Neural cell (in vitro differentiated cells): ENCODE measurements around the gene CLDN15. TPM values are rescaled to one million over a fixed set of nuclear protein-coding genes. Genes with fewer than 3 reads are reported as not detected.

ENCODE experiments used
- H2AFZ ChIP-seq: fragments of 200-600, 300-800 bp; sonication (generic), shearing (Covaris generic); 2 replicates; pipeline ENCODE4 v1.6.0; 2014; ENCODE audit warnings: low read depth, mild to moderate bottlenecking, antibody characterized with exemption, low read length, moderate library complexity
- H3F3A ChIP-seq: fragments of 200-600 bp; shearing (Covaris generic); 2 replicates; pipeline ENCODE4 v1.6.1; 2016; ENCODE audit warnings: mild to moderate bottlenecking, moderate library complexity, mixed read lengths, antibody characterized with exemption, low read length; ENCODE audit not compliant: insufficient read depth, poor library complexity, severe bottlenecking
- H3K27ac ChIP-seq: fragments of 200-600, 300-800 bp; sonication (generic), shearing (Covaris generic); 2 replicates; pipeline ENCODE4 v1.5.1; 2014; ENCODE audit warnings: mild to moderate bottlenecking, low read length, moderate library complexity
- H3K27me3 ChIP-seq: fragments of 300-800, 200-600 bp; sonication (generic), shearing (Covaris generic); 2 replicates; pipeline ENCODE4 v1.6.0; 2014; ENCODE audit warnings: mild to moderate bottlenecking, low read depth, low read length, moderate library complexity; ENCODE audit not compliant: insufficient read depth
- H3K36me3 ChIP-seq: fragments of 300-800, 200-600 bp; sonication (generic), shearing (Covaris generic); 2 replicates; pipeline ENCODE4 v1.5.1; 2014; ENCODE audit warnings: mild to moderate bottlenecking, antibody characterized with exemption, low read length, moderate library complexity; ENCODE audit not compliant: insufficient read depth
- H3K4me2 ChIP-seq: fragments of 300-800, 200-600 bp; sonication (generic), shearing (Covaris generic); 2 replicates; pipeline ENCODE4 v1.6.0; 2014; ENCODE audit warnings: mild to moderate bottlenecking, low read length
- H3K4me3 ChIP-seq: fragments of 300-800, 200-600 bp; sonication (generic), shearing (Covaris generic); 2 replicates; pipeline ENCODE4 v1.5.1; 2014; ENCODE audit warnings: mild to moderate bottlenecking, low read length, moderate library complexity
- H3K79me2 ChIP-seq: fragments of 200-600 bp; shearing (Covaris generic); replicated peaks from 2 replicates; pipeline ENCODE4 v1.6.0; 2014; ENCODE audit warnings: mild to moderate bottlenecking, low read length, moderate library complexity; ENCODE audit not compliant: insufficient read depth
- H3K9ac ChIP-seq: fragments of 300-800, 200-600 bp; sonication (generic), shearing (Covaris generic); 2 replicates; pipeline ENCODE4 v1.6.1; 2016; ENCODE audit warnings: mild to moderate bottlenecking, low read length, mixed read lengths
- H3K9me2 ChIP-seq: fragments of 200-600 bp; shearing (Covaris generic); 2 replicates; pipeline ENCODE4 v1.6.1; 2016; ENCODE audit warnings: mild to moderate bottlenecking, low read length, mixed read lengths; ENCODE audit not compliant: insufficient read depth
- H3K9me3 ChIP-seq: fragments of 200-600, 300-800 bp; sonication (generic), shearing (Covaris generic); 2 replicates; pipeline ENCODE4 v1.6.1; 2016; ENCODE audit warnings: mild to moderate bottlenecking, mixed run types, low read length, moderate library complexity, mixed read lengths
- H4K20me1 ChIP-seq: fragments of 200-600 bp; shearing (Covaris generic); 2 replicates; pipeline ENCODE4 v1.6.1; 2016; ENCODE audit warnings: mild to moderate bottlenecking, mixed run types; ENCODE audit not compliant: insufficient read depth
- CTCF ChIP-seq: fragments of 450-650 bp; IDR thresholded peaks from 2 replicates; pipeline ENCODE4 v1.5.1; 2014; ENCODE audit warnings: antibody characterized with exemption, mild to moderate bottlenecking, moderate library complexity; ENCODE audit not compliant: poor library complexity, severe bottlenecking
- EP300 ChIP-seq: fragments of 450-650 bp; conservative IDR thresholded peaks from 2 replicates; pipeline ENCODE4 v1.6.1; 2014; ENCODE audit warnings: antibody characterized with exemption, mild to moderate bottlenecking, moderate library complexity; ENCODE audit not compliant: poor library complexity, severe bottlenecking
- EZH2 ChIP-seq: fragments of 200-600, 300-800 bp; shearing (Covaris generic), sonication (generic); IDR thresholded peaks from 2 replicates; pipeline ENCODE4 v1.6.1; 2014; ENCODE audit warnings: antibody characterized with exemption, low read length, borderline replicate concordance, mild to moderate bottlenecking; ENCODE audit not compliant: insufficient read depth, poor library complexity, severe bottlenecking
- MXI1 ChIP-seq: fragments of 450-650 bp; conservative IDR thresholded peaks from 2 replicates; pipeline ENCODE4 v1.6.1; 2014; ENCODE audit warnings: antibody characterized with exemption, mild to moderate bottlenecking; ENCODE audit not compliant: poor library complexity, severe bottlenecking
- POLR2AphosphoS5 ChIP-seq: IDR thresholded peaks from 2 replicates; pipeline ENCODE4 v1.6.1; 2012
- RAD21 ChIP-seq: fragments of 450-650 bp; conservative IDR thresholded peaks from 2 replicates; pipeline ENCODE4 v1.6.1; 2014; ENCODE audit warnings: antibody characterized with exemption, mild to moderate bottlenecking, moderate library complexity
- SMC3 ChIP-seq: fragments of 450-650 bp; conservative IDR thresholded peaks from 2 replicates; pipeline ENCODE4 v1.6.1; 2014; ENCODE audit warnings: antibody characterized with exemption, mild to moderate bottlenecking, moderate library complexity; ENCODE audit not compliant: poor library complexity
- TAF1 ChIP-seq: IDR thresholded peaks from 2 replicates; pipeline ENCODE4 v1.6.1; 2012; ENCODE audit warnings: low read depth
- polyA plus RNA-seq: library from polyadenylated mRNA; depleted of rRNA; stranded (reverse); fragments of >200 nt; gene quantifications from 2 replicates; pipeline ENCODE4 v1.2.3, GENCODE V29; 2014
- TF ChIP-seq, protein P1 (sequence below): IDR thresholded peaks from 2 replicates; pipeline ENCODE4 v1.6.1; 2012; ENCODE audit warnings: borderline replicate concordance

Gene CLDN15
- polyA plus RNA-seq, 1 donor from 2014 or later, result 10.9 TPM

DNA sequence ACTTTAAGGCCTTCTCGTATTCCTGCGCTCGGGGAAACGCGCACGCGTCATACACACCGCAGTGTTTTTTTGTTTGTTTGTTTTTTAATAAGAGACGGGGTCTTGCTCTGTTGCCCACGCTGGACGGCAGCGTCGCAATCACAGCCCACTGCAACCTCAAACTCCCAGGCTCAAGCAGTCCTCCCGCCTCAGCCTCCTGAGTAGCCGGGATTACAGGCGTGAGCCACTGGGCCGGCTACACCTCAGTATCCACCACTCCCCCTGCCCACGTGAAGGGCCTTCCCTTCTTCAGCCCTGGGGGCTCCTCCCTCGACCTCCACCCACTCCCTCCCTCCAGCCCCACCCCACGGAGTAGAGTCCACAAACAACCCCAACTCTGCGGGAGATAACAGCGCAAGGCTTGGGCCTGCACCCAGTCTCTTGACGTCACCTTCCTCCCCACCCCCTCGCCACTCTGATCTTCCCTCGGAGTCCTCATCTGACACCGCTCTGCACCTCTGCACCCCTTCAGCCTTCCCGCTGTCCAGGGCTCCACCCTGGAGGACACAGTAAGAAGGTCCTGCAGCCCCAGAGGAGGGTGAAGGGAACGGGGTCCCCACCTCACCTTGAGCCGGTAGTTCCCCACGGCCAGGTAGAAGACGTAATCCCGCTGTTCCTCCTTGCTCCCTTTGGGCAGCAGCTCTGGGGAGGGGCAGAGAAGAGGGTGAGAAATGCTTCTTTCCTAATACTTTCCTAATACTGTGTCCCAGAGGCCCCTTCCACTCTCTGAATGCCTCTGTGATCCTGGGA, 2.8 kb upstream of the CLDN15 start:
- H3F3A ChIP-seq, result no peaks in the 10 kb centered on the region
- no peak overlapping the region for H3K27ac ChIP-seq
- no peak overlapping the region for H3K4me3 ChIP-seq
- H4K20me1 ChIP-seq, result no peaks in the 10 kb centered on the region
- H3K9ac ChIP-seq, result no peak overlapping the region
- peaks cover 15% of the 10 kb centered on the region for H3K79me2 ChIP-seq
- H3K27me3 ChIP-seq, result no peaks in the 10 kb centered on the region
- H3K9me3 ChIP-seq, result no peaks in the 10 kb centered on the region
- H3K4me2 ChIP-seq, result no peak overlapping the region
- no peak for TF ChIP-seq SMC3
- no peak for TF ChIP-seq CTCF
- TF ChIP-seq RAD21, result no peak
- no peak for TF ChIP-seq MXI1
- TF ChIP-seq EZH2, result no peak
- TF ChIP-seq, protein P1, sequence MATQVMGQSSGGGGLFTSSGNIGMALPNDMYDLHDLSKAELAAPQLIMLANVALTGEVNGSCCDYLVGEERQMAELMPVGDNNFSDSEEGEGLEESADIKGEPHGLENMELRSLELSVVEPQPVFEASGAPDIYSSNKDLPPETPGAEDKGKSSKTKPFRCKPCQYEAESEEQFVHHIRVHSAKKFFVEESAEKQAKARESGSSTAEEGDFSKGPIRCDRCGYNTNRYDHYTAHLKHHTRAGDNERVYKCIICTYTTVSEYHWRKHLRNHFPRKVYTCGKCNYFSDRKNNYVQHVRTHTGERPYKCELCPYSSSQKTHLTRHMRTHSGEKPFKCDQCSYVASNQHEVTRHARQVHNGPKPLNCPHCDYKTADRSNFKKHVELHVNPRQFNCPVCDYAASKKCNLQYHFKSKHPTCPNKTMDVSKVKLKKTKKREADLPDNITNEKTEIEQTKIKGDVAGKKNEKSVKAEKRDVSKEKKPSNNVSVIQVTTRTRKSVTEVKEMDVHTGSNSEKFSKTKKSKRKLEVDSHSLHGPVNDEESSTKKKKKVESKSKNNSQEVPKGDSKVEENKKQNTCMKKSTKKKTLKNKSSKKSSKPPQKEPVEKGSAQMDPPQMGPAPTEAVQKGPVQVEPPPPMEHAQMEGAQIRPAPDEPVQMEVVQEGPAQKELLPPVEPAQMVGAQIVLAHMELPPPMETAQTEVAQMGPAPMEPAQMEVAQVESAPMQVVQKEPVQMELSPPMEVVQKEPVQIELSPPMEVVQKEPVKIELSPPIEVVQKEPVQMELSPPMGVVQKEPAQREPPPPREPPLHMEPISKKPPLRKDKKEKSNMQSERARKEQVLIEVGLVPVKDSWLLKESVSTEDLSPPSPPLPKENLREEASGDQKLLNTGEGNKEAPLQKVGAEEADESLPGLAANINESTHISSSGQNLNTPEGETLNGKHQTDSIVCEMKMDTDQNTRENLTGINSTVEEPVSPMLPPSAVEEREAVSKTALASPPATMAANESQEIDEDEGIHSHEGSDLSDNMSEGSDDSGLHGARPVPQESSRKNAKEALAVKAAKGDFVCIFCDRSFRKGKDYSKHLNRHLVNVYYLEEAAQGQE, result no peak
- TF ChIP-seq EP300, result no peak
- TF ChIP-seq TAF1, result no peak
- no peak for TF ChIP-seq POLR2AphosphoS5
- no peak overlapping the region for H2AFZ ChIP-seq
- no peaks in the 10 kb centered on the region for H3K36me3 ChIP-seq
- no peaks in the 10 kb centered on the region for H3K9me2 ChIP-seq

DNA sequence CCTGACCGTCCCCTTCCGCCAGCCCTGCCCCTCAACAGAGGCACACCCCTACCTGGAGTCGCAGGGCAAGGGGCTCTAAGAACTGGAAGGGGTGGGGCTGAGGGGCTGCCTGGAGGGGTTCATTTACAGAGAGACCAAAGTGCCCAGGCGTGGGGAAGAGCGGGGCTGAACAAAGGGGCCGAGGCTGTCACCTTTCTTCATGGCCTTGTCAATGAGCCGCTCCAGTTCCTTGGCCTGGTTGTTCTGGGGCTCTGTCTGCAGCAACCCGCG, 2.3 kb upstream of the CLDN15 start:
- Histone ChIP-seq H3K36me3 (no peaks in the 10 kb centered on the region), H3K27ac (no peak overlapping the region), H3K9me3 (no peaks in the 10 kb centered on the region), H3K79me2 (peaks cover 12% of the 10 kb centered on the region), H2AFZ (no peak overlapping the region), H3K9me2 (no peaks in the 10 kb centered on the region), H3F3A (no peaks in the 10 kb centered on the region), H3K4me2 (no peak overlapping the region), H3K9ac (no peak overlapping the region), H3K4me3 (no peak overlapping the region), H4K20me1 (no peaks in the 10 kb centered on the region), H3K27me3 (no peaks in the 10 kb centered on the region)
- TF ChIP-seq EP300 (no peak), EZH2 (no peak)
